HEK293T (cell line): Measurements from ENCODE around the gene CD81.

Experiments used
- ARNT ChIP-seq: fragments of 450-650 bp; IDR thresholded peaks from 2 replicates; pipeline ENCODE4 v1.6.1; 2017; ENCODE audit warnings: mild to moderate bottlenecking
- BHLHE40 ChIP-seq: fragments of 450-650 bp; IDR thresholded peaks from 2 replicates; pipeline ENCODE4 v1.6.1; 2016; ENCODE audit warnings: mild to moderate bottlenecking, moderate library complexity, borderline replicate concordance
- CTBP1 ChIP-seq: fragments of 450-650 bp; IDR thresholded peaks from 2 replicates; pipeline ENCODE4 v1.6.1; 2016; ENCODE audit warnings: borderline replicate concordance
- ELF4 ChIP-seq: fragments of 450-650 bp; IDR thresholded peaks from 2 replicates; pipeline ENCODE4 v1.6.1; 2017; ENCODE audit warnings: antibody characterized with exemption
- FOXA1 ChIP-seq: fragments of 450-650 bp; IDR thresholded peaks from 2 replicates; pipeline ENCODE4 v1.6.1; 2016; ENCODE audit warnings: mild to moderate bottlenecking
- L3MBTL2 ChIP-seq: fragments of 450-650 bp; conservative IDR thresholded peaks from 2 replicates; pipeline ENCODE4 v1.6.1; 2016; ENCODE audit warnings: mild to moderate bottlenecking
- NFRKB ChIP-seq: fragments of 450-650 bp; IDR thresholded peaks from 2 replicates; pipeline ENCODE4 v1.6.1; 2016; ENCODE audit warnings: mild to moderate bottlenecking, moderate library complexity
- PKNOX1 ChIP-seq: fragments of 450-650 bp; IDR thresholded peaks from 2 replicates; pipeline ENCODE4 v1.6.1; 2016
- SP1 ChIP-seq: fragments of 450-650 bp; IDR thresholded peaks from 2 replicates; pipeline ENCODE4 v1.6.1; 2017
- TARDBP ChIP-seq: fragments of 450-650 bp; IDR thresholded peaks from 2 replicates; pipeline ENCODE4 v1.6.1; 2016
- ZNF384 ChIP-seq: fragments of 450-650 bp; IDR thresholded peaks from 2 replicates; pipeline ENCODE4 v1.6.1; 2016

GRCh38 chr11:2443881-2444820 is 67.0 kb downstream of the CD81 start, which contains the start of gene TRPM5:
- no peak for TF ChIP-seq NFRKB
- TF ChIP-seq SP1 = no peak
- no peak for TF ChIP-seq TARDBP
- TF ChIP-seq BHLHE40 = no peak
- TF ChIP-seq ELF4 = no peak
- no peak for TF ChIP-seq L3MBTL2
- no peak for TF ChIP-seq ARNT
- no peak for TF ChIP-seq PKNOX1
- TF ChIP-seq FOXA1 = no peak
- no peak for TF ChIP-seq ZNF384
- TF ChIP-seq CTBP1 = no peak
